PC-9 (cell line): ENCODE results near the gene DDX28.

Source experiments
- EZH2 ChIP-seq: fragments of 200-600 bp; sonication (generic); IDR thresholded peaks from 2 replicates; pipeline ENCODE4 v1.8.0; 2017; ENCODE audit warnings: antibody characterized with exemption, low read depth
- TF ChIP-seq, protein P1 (sequence below): fragments of 200-600 bp; sonication (generic); conservative IDR thresholded peaks from 2 replicates; pipeline ENCODE4 v1.6.1; 2017; ENCODE audit warnings: mixed run types, antibody characterized with exemption, mild to moderate bottlenecking, moderate library complexity

DNA sequence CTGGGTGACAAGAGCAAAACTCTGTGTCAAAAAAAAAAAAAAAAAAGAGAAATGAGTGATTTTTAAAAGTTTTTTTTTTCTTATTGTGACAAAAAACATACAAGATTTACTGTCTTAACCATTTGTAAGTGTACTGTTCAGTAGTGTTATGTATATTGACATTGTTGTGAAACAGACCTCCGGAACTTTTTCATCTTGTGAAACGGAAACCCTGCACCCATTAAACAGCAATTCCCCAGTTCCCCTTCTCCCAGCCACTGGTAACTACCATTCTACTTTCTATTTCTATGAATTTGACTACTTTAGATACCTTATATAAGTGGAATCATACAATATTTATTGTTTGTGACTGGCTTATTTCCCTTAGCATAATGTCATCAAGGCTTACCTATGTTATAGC is 18.8 kb upstream of the DDX28 start:
- no peak for TF ChIP-seq EZH2
- TF ChIP-seq, protein P1, sequence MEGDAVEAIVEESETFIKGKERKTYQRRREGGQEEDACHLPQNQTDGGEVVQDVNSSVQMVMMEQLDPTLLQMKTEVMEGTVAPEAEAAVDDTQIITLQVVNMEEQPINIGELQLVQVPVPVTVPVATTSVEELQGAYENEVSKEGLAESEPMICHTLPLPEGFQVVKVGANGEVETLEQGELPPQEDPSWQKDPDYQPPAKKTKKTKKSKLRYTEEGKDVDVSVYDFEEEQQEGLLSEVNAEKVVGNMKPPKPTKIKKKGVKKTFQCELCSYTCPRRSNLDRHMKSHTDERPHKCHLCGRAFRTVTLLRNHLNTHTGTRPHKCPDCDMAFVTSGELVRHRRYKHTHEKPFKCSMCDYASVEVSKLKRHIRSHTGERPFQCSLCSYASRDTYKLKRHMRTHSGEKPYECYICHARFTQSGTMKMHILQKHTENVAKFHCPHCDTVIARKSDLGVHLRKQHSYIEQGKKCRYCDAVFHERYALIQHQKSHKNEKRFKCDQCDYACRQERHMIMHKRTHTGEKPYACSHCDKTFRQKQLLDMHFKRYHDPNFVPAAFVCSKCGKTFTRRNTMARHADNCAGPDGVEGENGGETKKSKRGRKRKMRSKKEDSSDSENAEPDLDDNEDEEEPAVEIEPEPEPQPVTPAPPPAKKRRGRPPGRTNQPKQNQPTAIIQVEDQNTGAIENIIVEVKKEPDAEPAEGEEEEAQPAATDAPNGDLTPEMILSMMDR = no peak
